Measurements from ENCODE around the gene PIK3R6. TPM values are rescaled to one million over a fixed set of nuclear protein-coding genes. Genes with fewer than 3 reads are reported as not detected.

Gene PIK3R6
- total RNA-seq, 1 donor from 2014 or later, result 10.1 TPM

- H3K4me1 Mint-ChIP-seq (ENCODE audit: low read depth), result peaks cover 2% of the 10 kb centered on the region
- no peak overlapping the region for H3K27ac Mint-ChIP-seq
- H3K4me3 Mint-ChIP-seq (ENCODE audit: low read depth), result no peak overlapping the region
- DNase-seq (ENCODE audit: low spot score), result no peak
- no peaks in the 10 kb centered on the region for H3K9me3 Mint-ChIP-seq
- intact Hi-C loops (cut with micrococcal nuclease), result no loop called here
- no peaks in the 10 kb centered on the region for H3K27me3 Mint-ChIP-seq (ENCODE audit: low read depth)
- peaks cover 47% of the 10 kb centered on the region for H3K36me3 Mint-ChIP-seq (ENCODE audit: low read depth)
These were observed 11.9 kb upstream of the PIK3R6 start for GRCh38 chr17:8879410-8879809.

- peaks cover 35% of the 10 kb centered on the region for H3K36me3 Mint-ChIP-seq (ENCODE audit: low read depth)
- H3K4me1 Mint-ChIP-seq (ENCODE audit: low read depth), result peaks cover 4% of the 10 kb centered on the region
- H3K27me3 Mint-ChIP-seq (ENCODE audit: low read depth), result no peaks in the 10 kb centered on the region
- H3K4me3 Mint-ChIP-seq (ENCODE audit: low read depth), result no peak overlapping the region
- peak overlapping the region; percentile 5 for H3K27ac Mint-ChIP-seq
- DNase-seq (ENCODE audit: low spot score), result no peak
- intact Hi-C loops (cut with micrococcal nuclease), result no loop called here
- no peaks in the 10 kb centered on the region for H3K9me3 Mint-ChIP-seq
These were observed 10.5 kb upstream of the PIK3R6 start for GRCh38 chr17:8877984-8878383.

GRCh38 chr17:8875957-8876356 lies 8.5 kb upstream of the PIK3R6 start:
- Mint-ChIP-seq H3K9me3 (no peaks in the 10 kb centered on the region), H3K4me1 (ENCODE audit: low read depth) (peaks cover 6% of the 10 kb centered on the region), H3K36me3 (ENCODE audit: low read depth) (peaks cover 21% of the 10 kb centered on the region), H3K27me3 (ENCODE audit: low read depth) (no peaks in the 10 kb centered on the region), H3K27ac (no peak overlapping the region), H3K4me3 (ENCODE audit: low read depth) (no peak overlapping the region)
- DNase-seq (ENCODE audit: low spot score), result no peak
- intact Hi-C loops (cut with micrococcal nuclease), result no loop called here

- peaks cover 5% of the 10 kb centered on the region for H3K4me1 Mint-ChIP-seq (ENCODE audit: low read depth)
- intact Hi-C loops (cut with micrococcal nuclease), result no loop called here
- DNase-seq (ENCODE audit: low spot score), result no peak
- no peak overlapping the region for H3K27ac Mint-ChIP-seq
- H3K27me3 Mint-ChIP-seq (ENCODE audit: low read depth), result no peaks in the 10 kb centered on the region
- H3K36me3 Mint-ChIP-seq (ENCODE audit: low read depth), result peaks cover 17% of the 10 kb centered on the region
- H3K9me3 Mint-ChIP-seq, result no peaks in the 10 kb centered on the region
- H3K4me3 Mint-ChIP-seq (ENCODE audit: low read depth), result no peak overlapping the region
These were observed 8.0 kb upstream of the PIK3R6 start for GRCh38 chr17:8875436-8875835.

GRCh38 chr17:8873801-8874715 lies 6.6 kb upstream of the PIK3R6 start:
- peaks cover 8% of the 10 kb centered on the region for H3K4me1 Mint-ChIP-seq (ENCODE audit: low read depth)
- H3K27ac Mint-ChIP-seq, result no peak overlapping the region
- no peak for DNase-seq (ENCODE audit: low spot score)
- no peaks in the 10 kb centered on the region for H3K9me3 Mint-ChIP-seq
- H3K4me3 Mint-ChIP-seq (ENCODE audit: low read depth), result no peak overlapping the region
- peaks cover 13% of the 10 kb centered on the region for H3K36me3 Mint-ChIP-seq (ENCODE audit: low read depth)
- intact Hi-C loops (cut with micrococcal nuclease), result no loop called here
- no peaks in the 10 kb centered on the region for H3K27me3 Mint-ChIP-seq (ENCODE audit: low read depth)

GRCh38 chr17:8872705-8873435 lies 5.4 kb upstream of the PIK3R6 start:
- H3K4me3 Mint-ChIP-seq (ENCODE audit: low read depth), result no peak overlapping the region
- DNase-seq (ENCODE audit: low spot score), result no peak

GRCh38 chr17:8872036-8872704 lies 4.7 kb upstream of the PIK3R6 start:
- DNase-seq (ENCODE audit: low spot score), result no peak
- intact Hi-C loops (cut with micrococcal nuclease), result no loop called here
- H3K27me3 Mint-ChIP-seq (ENCODE audit: low read depth), result no peaks in the 10 kb centered on the region

More at GRCh38 chr17:8872705-8873435, 5.4 kb upstream of the PIK3R6 start:
- Mint-ChIP-seq H3K4me1 (ENCODE audit: low read depth) (peaks cover 20% of the 10 kb centered on the region), H3K9me3 (no peaks in the 10 kb centered on the region), H3K27me3 (ENCODE audit: low read depth) (no peaks in the 10 kb centered on the region), H3K36me3 (ENCODE audit: low read depth) (peaks cover 7% of the 10 kb centered on the region), H3K27ac (no peak overlapping the region)
- intact Hi-C loops (cut with micrococcal nuclease), result no loop called here

GRCh38 chr17:8871081-8871581 lies 3.7 kb upstream of the PIK3R6 start:
- no peaks in the 10 kb centered on the region for H3K27me3 Mint-ChIP-seq (ENCODE audit: low read depth)
- no peak overlapping the region for H3K4me3 Mint-ChIP-seq (ENCODE audit: low read depth)
- no peak for DNase-seq (ENCODE audit: low spot score)
- no peaks in the 10 kb centered on the region for H3K9me3 Mint-ChIP-seq
- H3K36me3 Mint-ChIP-seq (ENCODE audit: low read depth), result no peaks in the 10 kb centered on the region
- intact Hi-C loops (cut with micrococcal nuclease), result no loop called here
- H3K27ac Mint-ChIP-seq, result no peak overlapping the region
- H3K4me1 Mint-ChIP-seq (ENCODE audit: low read depth), result peaks cover 34% of the 10 kb centered on the region

More at GRCh38 chr17:8872036-8872704, 4.7 kb upstream of the PIK3R6 start:
- Mint-ChIP-seq H3K36me3 (ENCODE audit: low read depth) (no peaks in the 10 kb centered on the region), H3K4me1 (ENCODE audit: low read depth) (peaks cover 26% of the 10 kb centered on the region), H3K4me3 (ENCODE audit: low read depth) (no peak overlapping the region), H3K9me3 (no peaks in the 10 kb centered on the region), H3K27ac (no peak overlapping the region)

- Mint-ChIP-seq H3K36me3 (ENCODE audit: low read depth) (no peaks in the 10 kb centered on the region), H3K4me3 (ENCODE audit: low read depth) (no peak overlapping the region), H3K27me3 (ENCODE audit: low read depth) (no peaks in the 10 kb centered on the region)
These were observed 3.0 kb upstream of the PIK3R6 start for GRCh38 chr17:8870406-8871040.

GRCh38 chr17:8869114-8869815 lies 1.8 kb upstream of the PIK3R6 start:
- H3K27ac Mint-ChIP-seq, result no peak overlapping the region
- intact Hi-C loops (cut with micrococcal nuclease), result no loop called here
- DNase-seq (ENCODE audit: low spot score), result no peak
- peaks cover 6% of the 10 kb centered on the region for H3K36me3 Mint-ChIP-seq (ENCODE audit: low read depth)
- no peaks in the 10 kb centered on the region for H3K27me3 Mint-ChIP-seq (ENCODE audit: low read depth)
- H3K4me3 Mint-ChIP-seq (ENCODE audit: low read depth), result no peak overlapping the region
- peaks cover 42% of the 10 kb centered on the region for H3K4me1 Mint-ChIP-seq (ENCODE audit: low read depth)
- H3K9me3 Mint-ChIP-seq, result no peaks in the 10 kb centered on the region

More at GRCh38 chr17:8870406-8871040, 3.0 kb upstream of the PIK3R6 start:
- intact Hi-C loops (cut with micrococcal nuclease), result no loop called here
- Mint-ChIP-seq H3K4me1 (ENCODE audit: low read depth) (peaks cover 38% of the 10 kb centered on the region), H3K9me3 (no peaks in the 10 kb centered on the region), H3K27ac (no peak overlapping the region)
- DNase-seq (ENCODE audit: low spot score), result no peak

GRCh38 chr17:8868529-8868951 lies 1.1 kb upstream of the PIK3R6 start:
- no peak for DNase-seq (ENCODE audit: low spot score)
- H3K27ac Mint-ChIP-seq, result peak overlapping the region; percentile 19
- intact Hi-C loops (cut with micrococcal nuclease), result loop anchor here (1.0 kb wide), 1 partner anchor 9 kb away; no protein-coding TSS in a partner anchor
- peak overlapping the region; percentile 90 for H3K4me3 Mint-ChIP-seq (ENCODE audit: low read depth)
- no peaks in the 10 kb centered on the region for H3K27me3 Mint-ChIP-seq (ENCODE audit: low read depth)
- H3K4me1 Mint-ChIP-seq (ENCODE audit: low read depth), result peaks cover 42% of the 10 kb centered on the region
- no peaks in the 10 kb centered on the region for H3K9me3 Mint-ChIP-seq
- H3K36me3 Mint-ChIP-seq (ENCODE audit: low read depth), result peaks cover 13% of the 10 kb centered on the region

Measured in activated T-helper 2 cell treated with anti-CD3 and anti-CD28 coated beads, Interferon-gamma antibody, Interleukin-2, Interleukin-4, amounts not matched to agents 10 μg/mL and 5 μg/mL and 100 μg/mL, durations not matched to agents 14 hours and 24 hours and 36 hours (primary cell).